K562 treated with DMSO at 1 percent for 48 hours (cell line): Measurements from ENCODE around the gene MFSD8. TPM values are rescaled to one million over a fixed set of nuclear protein-coding genes. Genes with fewer than 3 reads are reported as not detected.

Experiments
- total RNA-seq: library from RNA; unstranded; fragments of 300-600 nt; gene quantifications from 2 replicates; pipeline ENCODE4 v1.2.3, GENCODE V29; 2022; ENCODE audit warnings: low replicate concordance; ENCODE audit errors: extremely low read depth

MFSD8 gene
- not detected in 2 replicates for total RNA-seq

GRCh38 chr4:127965062-127965802 is at the start of gene MFSD8, which contains the start of gene ABHD18:
Gene MFSD8, minus strand, starts transcription at chr4:127965173. Its CDS starts 40 bp downstream, at chr4:127965133.
Gene ABHD18, plus strand, starts transcription at chr4:127965406. Its CDS starts 17,550 bp downstream, at chr4:127982956.

GRCh38 chr4:127880763-127881562 is 84.0 kb downstream of the MFSD8 start, which contains the start of gene PLK4:
Gene PLK4, plus strand, starts transcription at chr4:127880893. Its CDS starts 242 bp downstream, at chr4:127881135.

Other genes starting within 250 kb of the MFSD8 start
- not detected in 2 replicates for gene SLC25A31, start 234.8 kb downstream of the MFSD8 start, total RNA-seq
- gene HSPA4L, start 182.9 kb downstream of the MFSD8 start, total RNA-seq, result not detected in 2 replicates
- not detected in 2 replicates for gene PLK4, start 84.3 kb downstream of the MFSD8 start, total RNA-seq
- not detected in 2 replicates for gene ABHD18, start 233 bp upstream of the MFSD8 start, total RNA-seq
- not detected in 2 replicates for gene LARP1B, start 96.1 kb upstream of the MFSD8 start, total RNA-seq